Measurements from ENCODE around the gene CXorf38.
A peak's percentile ranks its signal among the peaks of the same experiment; 100 is the strongest.
"Not testable (repeated sequence)": the region's sequence is repeated elsewhere in the genome, so short reads cannot be mapped to it uniquely, and the experiment has no call there.

The CXorf38 gene

DNA sequence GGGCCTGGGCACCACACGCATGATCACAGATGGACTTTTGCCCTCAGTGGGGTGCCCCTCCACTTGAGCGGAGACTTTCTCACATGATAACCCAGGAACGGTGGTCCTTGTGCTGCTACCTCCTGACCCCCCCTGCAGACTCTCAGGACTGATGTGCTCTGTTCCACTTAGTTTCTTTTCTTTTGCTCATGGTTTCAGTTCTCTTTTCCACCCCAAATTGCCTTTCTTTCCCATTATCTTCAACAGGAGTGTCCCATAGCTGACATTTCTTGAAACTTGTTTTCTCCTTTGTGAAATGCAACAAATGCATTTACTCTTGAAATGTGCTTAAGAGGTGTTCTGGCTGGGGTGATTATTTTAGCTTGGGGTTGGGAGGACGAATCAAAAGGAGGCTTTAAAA, 15.2 kb downstream of the CXorf38 start:
- DNase-seq (ENCODE audit: low read depth in 1 of 2, low spot score in 1 of 2) = no peak

DNA sequence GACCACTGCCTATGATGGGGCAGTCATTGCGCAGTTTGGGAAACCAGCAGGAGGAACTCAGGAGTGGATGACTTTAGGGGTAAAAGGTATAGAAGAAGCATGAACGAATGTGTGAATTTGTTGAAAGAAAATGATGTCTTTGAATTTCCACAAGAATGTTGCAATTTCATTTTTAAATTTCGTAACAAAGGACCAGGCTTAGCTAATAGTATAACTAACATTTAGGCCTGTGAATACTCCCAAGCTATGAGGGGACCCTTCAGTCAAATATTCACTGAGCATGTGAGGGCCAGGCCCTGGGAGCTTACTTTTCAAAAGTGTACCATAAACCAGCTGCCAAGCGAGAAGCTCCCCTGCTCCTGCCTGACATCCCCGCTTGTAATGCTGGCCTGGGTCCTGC, 18.9 kb downstream of the CXorf38 start:
- DNase-seq (ENCODE audit: low read depth in 1 of 2, low spot score in 1 of 2) = no peak

DNA sequence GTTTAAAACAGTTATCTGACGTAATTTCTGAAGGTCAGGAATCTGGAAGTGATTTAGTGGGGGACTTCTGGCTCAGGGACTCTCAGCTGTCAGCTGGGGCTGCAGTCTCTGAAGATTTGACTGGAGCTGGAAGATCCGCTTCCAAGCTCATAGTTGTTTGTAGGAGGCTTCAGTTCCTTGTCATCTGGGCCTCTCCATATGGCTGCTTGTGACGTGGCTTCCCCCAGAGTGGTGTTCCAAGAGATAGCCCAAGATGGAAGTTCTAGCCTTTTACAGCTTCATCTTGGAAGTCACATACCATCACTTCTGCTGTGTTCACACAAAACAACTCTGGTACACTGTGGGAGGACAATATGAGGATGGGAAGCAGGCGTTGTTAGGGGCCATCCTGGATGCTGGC, 22.1 kb downstream of the CXorf38 start:
- no peak for DNase-seq (ENCODE audit: low read depth in 1 of 2, low spot score in 1 of 2)

DNA sequence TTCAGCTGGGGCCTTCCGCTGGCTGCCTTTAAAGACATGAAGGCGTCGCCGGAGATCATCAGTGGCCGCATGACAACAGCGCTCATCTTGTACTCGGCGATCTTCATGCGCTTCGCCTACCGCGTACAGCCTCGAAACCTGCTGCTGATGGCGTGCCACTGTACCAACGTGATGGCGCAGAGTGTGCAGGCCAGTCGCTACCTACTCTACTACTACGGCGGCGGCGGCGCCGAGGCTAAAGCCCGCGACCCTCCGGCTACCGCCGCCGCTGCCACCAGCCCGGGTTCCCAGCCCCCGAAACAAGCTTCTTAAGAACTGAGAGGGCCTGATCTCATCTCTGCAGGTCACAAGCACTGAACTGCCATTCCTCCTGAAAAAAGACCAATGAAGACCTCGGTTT, 23.7 kb downstream of the CXorf38 start:
- DNase-seq (ENCODE audit: low read depth in 1 of 2, low spot score in 1 of 2) = no peak

DNA sequence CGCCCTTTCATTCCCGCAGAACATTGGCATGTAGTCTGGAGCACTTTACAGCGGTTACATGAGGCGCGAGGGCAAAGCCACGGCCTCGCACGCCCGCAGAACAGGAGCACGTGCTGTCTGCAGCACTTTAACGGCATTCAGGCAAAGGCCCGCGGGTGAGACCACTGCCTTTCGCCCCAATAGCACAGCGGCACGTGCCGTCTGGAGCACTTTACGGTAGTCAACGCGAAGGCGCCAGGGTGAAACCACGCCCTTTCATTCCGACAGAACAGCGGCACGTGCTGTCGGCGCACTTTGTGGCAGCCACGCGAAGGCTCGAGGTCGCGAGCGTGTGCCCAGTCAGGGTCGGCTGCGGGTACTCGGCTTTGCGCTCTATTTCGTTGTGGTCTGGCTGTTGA, 24.2 kb downstream of the CXorf38 start, which contains the start of gene MPC1L:
Gene MPC1L, plus strand, starts transcription at position 290 of the 398 bp plus-strand sequence. CDS start 138 bp downstream, outside the sequence.
- no peak for DNase-seq (ENCODE audit: low read depth in 1 of 2, low spot score in 1 of 2)

DNA sequence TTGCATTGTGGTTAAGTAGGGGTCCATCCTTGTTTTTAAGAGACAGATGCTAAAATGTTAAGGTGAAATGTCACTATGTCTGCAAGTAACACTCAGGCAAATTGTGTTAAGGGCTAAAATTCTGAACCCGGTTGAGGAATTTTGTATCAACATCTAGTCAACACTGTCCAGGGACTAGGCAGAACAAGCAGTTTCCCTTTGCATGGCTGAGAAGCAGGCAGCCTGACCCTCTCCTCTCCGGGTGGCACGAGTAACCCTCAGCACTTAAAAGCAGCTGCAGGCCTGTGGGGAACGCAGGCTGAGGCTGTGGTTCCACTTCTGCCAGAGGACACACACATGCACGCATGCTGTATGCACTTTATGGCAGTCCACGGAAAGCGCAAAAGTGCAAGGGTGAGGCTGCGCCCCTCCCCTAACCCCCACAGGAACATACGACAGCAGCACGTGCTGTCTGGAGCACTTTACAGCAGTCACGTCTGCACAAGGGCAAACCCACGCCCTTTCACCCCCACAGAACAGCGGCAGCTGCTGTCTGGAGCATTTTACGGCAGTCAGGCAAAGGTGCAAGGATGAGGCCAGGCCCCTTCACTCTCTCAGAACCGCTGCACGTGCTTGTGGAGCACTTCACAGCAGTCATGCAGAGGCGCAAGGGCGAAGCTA, 24.8 kb downstream of the CXorf38 start:
- no peak for DNase-seq (ENCODE audit: low read depth in 1 of 2, low spot score in 1 of 2)

DNA sequence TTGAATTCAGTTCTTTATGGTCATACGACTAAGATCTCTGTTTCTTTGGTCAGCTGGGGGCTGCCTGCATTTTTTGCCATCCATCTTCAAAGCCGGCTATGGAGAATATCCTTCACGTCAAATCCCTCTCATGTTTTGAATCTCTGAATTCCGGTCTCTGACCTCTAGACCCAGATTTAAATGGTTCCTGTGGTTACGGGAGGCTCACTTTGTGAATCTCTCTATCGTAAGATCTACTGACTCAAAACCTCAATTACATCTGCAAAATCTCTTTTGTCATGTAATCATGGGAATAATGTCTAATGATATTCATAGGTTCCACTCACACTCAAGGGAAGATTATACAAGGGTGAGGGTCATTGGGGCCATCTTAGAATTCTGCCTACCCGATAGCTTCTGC, 29.8 kb downstream of the CXorf38 start:
- no peak for DNase-seq (ENCODE audit: low read depth in 1 of 2, low spot score in 1 of 2)

DNA sequence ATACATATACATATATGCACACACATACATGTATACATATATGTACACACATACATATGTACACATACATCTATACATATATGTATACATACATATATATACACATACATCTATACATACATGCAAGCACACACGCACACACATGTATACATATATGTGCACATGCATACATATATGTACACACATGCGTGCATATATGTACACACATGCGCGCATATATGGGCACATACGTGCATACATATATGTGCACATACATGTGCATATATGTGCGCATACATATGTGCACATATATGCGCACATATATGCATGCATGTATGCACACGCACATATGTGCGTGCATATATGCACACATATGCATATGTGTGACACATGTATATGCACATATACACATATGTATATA, 31.4 kb downstream of the CXorf38 start:
- DNase-seq (ENCODE audit: low read depth in 1 of 2, low spot score in 1 of 2) = no peak

DNA sequence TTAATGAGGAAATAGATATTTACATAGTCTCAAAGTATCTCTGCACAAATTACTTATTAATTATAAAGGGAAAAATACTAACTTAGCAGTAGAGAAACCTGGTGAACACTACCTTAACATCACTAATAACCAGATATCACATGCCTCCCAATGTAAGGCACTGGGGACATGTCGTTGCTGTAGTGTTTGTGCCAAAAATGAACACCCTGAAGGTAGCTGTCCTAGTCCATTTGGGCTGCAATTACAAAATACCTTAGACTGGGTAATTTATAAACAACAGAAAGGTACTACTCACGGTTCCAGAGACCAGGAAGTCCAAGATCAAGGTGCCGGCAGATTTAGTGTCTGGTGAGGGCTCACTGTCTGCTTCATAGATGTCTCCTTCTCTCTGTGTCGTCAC, 34.9 kb downstream of the CXorf38 start:
- DNase-seq (ENCODE audit: low read depth in 1 of 2, low spot score in 1 of 2) = no peak

DNA sequence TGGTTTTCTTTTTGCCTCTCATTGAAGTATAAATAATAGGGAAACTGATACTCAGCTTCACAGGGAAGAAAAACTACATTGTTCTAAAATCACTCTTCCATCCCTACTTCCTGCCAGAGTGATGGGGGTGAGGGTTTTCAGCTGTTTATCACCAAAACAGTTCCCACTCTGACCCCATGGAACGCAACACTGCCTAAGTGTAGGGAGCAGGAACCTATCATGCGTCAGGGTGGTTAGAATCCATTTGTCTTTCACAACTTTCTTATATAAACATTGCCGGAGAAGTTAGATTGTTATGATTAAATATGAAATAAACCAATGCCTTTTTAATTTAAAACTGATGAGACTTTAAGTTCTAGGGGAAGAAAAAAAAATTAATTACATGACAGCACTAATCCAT, 40.0 kb downstream of the CXorf38 start:
- no peak for DNase-seq (ENCODE audit: low read depth in 1 of 2, low spot score in 1 of 2)

DNA sequence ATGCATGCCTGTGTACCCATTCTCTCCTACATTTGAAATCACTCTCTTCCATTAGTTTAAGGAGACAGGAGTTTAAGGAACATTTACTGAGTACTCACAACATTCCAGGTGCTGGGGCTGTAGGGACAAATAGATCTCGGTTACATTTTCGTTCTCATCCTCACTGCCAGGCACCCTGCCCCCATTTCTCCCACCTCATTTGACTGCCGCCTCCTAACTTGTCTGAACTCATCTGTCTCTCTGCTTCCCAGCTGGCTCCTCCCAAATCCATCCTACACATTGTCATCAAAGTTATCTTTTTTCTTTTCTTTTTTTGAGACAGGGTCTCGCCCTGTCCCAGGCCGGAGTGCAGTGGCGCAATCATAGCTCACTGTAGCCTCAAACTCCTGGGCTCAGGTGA, 43.9 kb downstream of the CXorf38 start:
- DNase-seq (ENCODE audit: low read depth in 1 of 2, low spot score in 1 of 2) = no peak

DNA sequence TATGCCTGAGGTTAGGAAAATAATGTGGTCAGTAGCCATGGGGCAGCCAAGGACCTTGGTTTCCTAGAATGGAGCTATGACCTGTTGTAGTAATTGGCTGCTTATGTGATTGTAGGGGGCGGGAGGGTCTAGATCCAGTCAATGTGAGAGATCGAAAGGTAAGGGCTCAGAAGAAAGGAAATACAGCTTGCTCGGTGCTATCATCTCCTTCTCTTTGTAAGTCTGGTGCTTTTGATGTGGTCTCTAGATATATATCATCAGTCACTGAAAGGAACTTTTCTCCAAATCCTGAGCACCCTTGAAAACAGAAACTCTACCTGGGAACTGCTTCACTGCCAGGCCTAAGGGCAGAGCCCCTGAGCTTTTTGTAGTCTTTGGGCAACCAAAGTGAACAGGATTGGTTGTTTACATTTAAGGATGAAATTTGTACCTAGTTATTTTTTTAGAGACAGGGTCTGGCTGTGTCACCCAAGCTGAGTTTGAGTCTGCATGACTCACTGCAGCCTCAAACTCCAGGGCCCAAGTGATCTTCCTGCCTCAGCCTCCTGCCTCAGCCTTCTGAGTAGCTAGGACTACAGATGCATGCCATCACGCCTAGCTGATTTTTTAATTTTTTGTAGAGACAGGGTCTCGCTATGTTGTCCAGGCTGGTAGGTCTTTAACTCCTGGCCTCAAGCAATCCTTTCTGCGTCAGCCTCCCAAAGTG, 57.6 kb downstream of the CXorf38 start:
- not testable (repeated sequence) for DNase-seq (ENCODE audit: low read depth in 1 of 2, low spot score in 1 of 2)

DNA sequence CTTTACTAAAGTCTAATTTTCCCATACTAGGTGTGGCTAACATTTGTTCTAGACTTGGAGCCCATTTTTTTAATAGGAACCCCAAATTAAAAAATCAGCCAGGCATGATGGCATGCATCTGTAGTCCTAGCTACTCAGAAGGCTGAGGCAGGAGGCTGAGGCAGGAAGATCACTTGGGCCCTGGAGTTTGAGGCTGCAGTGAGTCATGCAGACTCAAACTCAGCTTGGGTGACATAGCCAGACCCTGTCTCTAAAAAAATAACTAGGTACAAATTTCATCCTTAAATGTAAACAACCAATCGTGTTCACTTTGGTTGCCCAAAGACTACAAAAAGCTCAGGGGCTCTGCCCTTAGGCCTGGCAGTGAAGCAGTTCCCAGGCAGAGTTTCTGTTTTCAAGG, 59.7 kb downstream of the CXorf38 start:
- DNase-seq (ENCODE audit: low read depth in 1 of 2, low spot score in 1 of 2) = not testable (repeated sequence)

DNA sequence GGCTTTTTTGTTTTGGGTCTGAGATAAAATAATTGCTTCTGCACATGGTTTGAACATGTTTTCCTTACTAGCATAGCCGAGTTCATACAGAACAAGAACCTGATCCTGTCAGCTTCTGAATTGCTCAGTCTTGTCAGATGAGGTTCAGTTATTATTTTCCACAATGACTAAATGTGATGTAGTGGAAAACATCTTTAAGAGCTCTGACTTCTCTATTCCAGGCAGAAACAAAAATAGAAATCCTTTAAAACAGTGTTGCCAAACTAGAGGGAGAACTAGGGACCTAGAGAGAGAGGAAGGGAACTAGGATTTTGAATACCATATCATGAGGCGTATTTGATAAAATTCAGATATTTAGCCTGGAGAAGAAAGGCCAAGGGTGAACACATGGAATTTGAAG, 64.5 kb downstream of the CXorf38 start:
- no peak for DNase-seq (ENCODE audit: low read depth in 1 of 2, low spot score in 1 of 2)

DNA sequence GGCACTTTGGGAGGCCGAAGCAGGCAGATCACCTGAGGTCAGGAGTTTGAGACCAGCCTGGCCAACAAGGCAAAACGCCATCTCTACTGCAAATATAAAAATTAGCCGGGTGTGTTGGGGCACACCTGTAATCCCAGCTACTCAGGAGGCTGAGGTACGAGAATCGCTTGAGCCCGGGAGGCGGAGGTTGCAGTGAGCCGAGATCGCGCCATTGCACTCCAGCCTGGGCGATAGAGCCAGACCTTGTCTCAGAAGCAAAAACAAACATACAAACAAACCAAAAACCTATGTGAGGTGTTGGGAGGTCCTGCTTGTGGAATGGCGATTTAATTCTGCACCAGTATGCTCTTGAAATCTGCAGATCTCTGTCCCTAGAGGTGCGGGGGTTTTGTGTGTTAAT, 65.2 kb downstream of the CXorf38 start:
- not testable (repeated sequence) for DNase-seq (ENCODE audit: low read depth in 1 of 2, low spot score in 1 of 2)

DNA sequence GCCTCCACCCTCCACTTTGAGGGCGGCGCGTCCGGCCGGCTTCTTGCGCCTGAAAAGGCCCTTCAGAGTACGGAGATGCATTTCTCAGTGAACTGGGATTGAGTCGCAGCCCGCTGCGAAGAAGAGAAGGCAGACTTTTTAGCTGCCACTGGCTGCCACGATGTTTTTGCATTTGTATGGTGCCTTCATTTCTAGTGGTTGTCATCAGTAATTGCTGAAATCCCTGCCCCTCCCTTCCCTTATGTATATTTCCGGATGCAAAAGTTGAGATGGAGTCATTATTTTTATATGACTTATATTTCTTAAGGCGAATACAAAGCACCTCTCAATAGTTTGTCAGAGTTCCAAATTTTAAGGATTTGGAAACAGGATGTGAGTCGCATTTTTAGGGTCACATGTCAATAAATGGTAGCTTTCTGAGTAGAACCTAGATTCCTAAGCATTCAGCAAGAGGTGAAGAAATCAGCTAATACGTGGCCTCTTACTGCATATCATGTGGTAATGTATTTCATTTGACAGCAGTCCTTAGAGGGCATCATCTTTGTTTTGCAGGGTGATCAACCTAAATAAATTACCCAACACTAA, 65.9 kb downstream of the CXorf38 start:
- DNase-seq (ENCODE audit: low read depth in 1 of 2, low spot score in 1 of 2) = no peak

DNA sequence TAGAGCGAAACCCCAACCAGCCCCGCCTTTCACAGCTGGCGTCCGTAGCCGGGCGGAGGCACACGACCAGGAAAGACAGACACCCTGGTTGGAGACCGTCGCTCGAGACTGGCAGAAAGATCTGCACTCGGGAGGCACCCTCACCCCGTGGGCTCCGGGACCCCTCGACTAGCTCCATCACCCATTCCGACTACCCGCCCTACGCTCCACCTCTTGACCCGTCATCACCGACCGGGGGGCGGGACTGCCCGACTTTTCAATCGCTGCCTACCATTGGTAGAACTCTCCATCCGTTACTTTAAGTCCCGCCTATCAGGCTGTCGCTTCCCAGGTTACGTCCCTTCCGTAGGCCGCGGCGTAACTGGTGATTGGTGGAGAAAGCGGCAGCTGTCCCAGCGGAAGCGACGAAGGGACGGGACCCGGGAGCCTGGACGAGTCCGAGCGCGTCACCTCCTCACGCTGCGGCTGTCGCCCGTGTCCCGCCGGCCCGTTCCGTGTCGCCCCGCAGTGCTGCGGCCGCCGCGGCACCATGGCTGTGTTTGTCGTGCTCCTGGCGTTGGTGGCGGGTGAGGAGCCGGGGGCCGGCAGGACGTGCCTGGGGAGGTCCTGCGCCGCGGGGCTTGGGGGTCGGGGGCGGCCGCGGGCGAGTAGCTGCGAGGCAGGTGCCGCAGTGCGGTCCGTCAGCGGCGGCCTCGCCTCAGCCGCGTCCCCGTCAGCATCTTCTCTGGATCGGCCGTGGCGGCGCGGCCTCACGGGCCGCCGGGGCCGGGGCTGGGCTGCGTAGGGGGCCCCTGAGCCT, 66.6 kb downstream of the CXorf38 start, which contains the start of gene ATP6AP2:
Gene ATP6AP2, plus strand, starts transcription at position 434 of the 799 bp plus-strand sequence. Its CDS starts 96 bp downstream, at position 530.
- peak; percentile 69 to 76 for DNase-seq (ENCODE audit: low read depth in 1 of 2, low spot score in 1 of 2)

DNA sequence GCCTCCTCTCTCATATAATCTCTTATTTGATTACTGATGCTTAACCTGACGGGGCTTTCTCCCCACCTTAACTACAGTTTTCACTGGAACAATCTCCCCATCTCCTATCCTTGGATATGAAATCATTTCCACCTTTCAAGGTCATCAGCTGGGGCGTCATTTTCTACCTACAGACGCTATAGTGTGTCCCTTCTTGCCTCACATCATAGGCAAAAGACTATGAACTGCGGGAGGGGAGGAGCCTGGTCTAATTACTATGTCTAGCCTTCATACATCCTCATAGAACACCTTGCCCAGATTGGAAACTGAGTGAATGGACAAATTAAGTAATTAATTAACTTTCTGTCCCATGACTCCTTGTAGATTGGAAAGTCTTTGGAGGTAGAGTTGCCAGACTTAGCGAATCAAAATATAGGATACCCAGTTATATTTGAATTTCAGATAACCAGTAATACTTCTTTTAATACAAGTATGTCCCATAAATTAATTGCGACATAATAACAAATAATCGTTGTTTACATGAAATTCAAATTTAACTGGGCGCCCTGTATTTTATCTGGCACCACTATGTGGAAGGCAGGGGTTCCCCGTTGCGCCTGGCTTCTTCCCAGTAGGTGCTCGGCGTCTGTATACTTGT, 67.3 kb downstream of the CXorf38 start:
- no peak for DNase-seq (ENCODE audit: low read depth in 1 of 2, low spot score in 1 of 2)

DNA sequence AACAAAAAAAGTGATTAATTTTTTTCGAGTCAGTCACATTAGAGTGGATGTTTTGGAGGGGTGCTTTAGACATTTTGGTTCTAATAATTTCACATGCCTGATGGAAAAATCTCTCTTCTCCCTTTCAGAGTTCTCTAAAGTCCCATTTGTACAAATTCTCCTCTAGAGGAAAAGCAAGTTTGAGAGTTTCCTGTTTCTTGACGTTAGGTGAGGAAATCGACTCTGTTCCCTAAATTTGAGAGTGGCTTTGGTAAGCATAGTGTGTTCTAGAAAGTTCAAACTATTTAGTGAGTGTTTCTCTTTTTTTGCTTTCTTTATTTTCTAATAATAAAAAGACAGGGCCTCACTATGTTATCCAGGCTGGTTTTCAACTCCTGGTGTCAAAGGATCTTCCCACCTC, 68.2 kb downstream of the CXorf38 start:
- no peak for DNase-seq (ENCODE audit: low read depth in 1 of 2, low spot score in 1 of 2)

DNA sequence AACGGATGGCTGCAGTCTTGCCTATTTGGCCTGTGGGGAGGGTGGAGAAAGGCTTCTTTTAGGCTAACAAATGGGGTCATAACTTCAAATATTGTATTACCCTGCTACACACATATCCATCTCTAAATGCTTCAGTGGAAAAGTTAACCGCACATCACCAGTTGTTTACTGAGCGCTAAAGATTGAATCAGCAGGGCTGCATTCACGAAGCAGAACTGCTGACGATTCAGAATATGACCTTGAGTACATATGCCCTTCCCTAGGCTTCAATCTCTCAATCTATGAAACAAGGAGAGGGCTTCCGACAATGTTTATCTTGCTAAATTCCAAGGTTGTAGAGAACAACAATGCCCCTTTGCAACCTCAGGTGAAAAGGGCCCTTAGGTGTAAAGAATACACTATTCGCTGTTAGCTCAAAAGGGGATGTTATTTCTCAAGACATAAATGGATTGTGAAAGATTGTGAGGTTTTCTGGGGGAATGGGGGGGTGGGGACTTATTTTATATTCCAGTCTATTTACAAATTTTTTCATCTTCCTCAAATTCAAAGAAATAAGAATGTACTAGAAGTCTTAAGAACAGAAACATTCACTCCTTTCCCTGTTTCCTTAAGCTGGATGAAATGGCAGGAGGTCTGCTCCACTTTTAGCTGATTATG, 69.2 kb downstream of the CXorf38 start:
- DNase-seq (ENCODE audit: low read depth in 1 of 2, low spot score in 1 of 2) = no peak
